ENCODE data around the gene SELENON.

DNA sequence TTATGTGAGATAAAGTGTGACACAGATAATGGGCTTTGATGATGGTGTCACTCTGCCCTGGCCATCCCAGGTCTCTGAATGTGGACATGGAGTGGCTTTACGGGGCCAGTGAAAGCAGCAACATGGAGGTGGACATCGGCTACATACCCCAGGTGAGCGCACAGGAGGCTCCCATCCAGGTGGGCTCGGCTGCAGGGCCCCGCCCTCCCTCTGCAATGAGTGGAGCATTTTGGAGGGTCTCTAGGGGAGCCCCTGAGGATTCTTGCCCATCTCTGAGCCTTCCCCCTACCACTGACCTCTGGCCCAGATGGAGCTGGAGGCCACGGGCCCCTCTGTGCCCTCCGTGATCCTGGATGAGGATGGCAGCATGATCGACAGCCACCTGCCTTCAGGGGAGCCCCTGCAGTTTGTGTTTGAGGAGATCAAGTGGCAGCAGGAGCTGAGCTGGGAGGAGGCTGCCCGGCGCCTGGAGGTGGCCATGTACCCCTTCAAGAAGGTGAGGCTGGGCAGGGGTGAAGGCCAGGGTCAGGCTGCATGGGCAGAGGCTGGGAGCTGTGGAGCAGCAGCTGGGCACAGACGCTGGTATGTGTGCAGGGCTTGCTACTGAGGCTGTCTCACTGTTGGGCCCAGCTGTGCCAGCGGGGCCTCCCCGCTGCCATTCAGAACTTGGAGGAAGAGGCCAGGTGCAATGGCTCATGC, 11.5 kb downstream of the SELENON start:
- no peak for TF ChIP-seq TAF1 (IDR thresholded peaks at IDR 0.05; ENCODE audit: borderline replicate concordance, low read depth, low read length)
- TF ChIP-seq CTCF (IDR thresholded peaks at IDR 0.05 in 2 of 3, conservative IDR thresholded peaks at IDR 0.05 in 1 of 3; ENCODE audit: control insufficient read depth in 2 of 3, extremely low read depth in 1 of 3, insufficient read depth in 1 of 3, low read depth in 3 of 3, low read length in 3 of 3), result no peak
- TF ChIP-seq ZNF274 (IDR thresholded peaks at IDR 0.05; ENCODE audit: insufficient read depth, insufficient read length), result no peak
- no peak for TF ChIP-seq CBX5 (IDR thresholded peaks at IDR 0.05; ENCODE audit: low read depth)
- no peak for TF ChIP-seq EGR1 (IDR thresholded peaks at IDR 0.05; ENCODE audit: borderline replicate concordance in 1 of 2, low read depth in 2 of 2, low read length in 2 of 2)
- no peak for TF ChIP-seq ASH2L (IDR thresholded peaks at IDR 0.05; ENCODE audit: borderline replicate concordance, low read depth)
- TF ChIP-seq, protein P1, sequence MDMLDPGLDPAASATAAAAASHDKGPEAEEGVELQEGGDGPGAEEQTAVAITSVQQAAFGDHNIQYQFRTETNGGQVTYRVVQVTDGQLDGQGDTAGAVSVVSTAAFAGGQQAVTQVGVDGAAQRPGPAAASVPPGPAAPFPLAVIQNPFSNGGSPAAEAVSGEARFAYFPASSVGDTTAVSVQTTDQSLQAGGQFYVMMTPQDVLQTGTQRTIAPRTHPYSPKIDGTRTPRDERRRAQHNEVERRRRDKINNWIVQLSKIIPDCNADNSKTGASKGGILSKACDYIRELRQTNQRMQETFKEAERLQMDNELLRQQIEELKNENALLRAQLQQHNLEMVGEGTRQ (IDR thresholded peaks at IDR 0.05; ENCODE audit: borderline replicate concordance, low read depth, low read length), result no peak
- no peak for TF ChIP-seq BHLHE40 (IDR thresholded peaks at IDR 0.05; ENCODE audit: borderline replicate concordance in 1 of 2, low read depth in 2 of 2, low read length in 1 of 2)
- no peak for TF ChIP-seq TBL1XR1 (IDR thresholded peaks at IDR 0.05; ENCODE audit: low read depth, low read length)

All from GM12878 (cell line).